ENCODE results near the gene CDH2.
A peak's percentile ranks its signal among the peaks of the same experiment; 100 is the strongest.

The CDH2 gene

GRCh38 chr18:28176948-28177827 is at the start of gene CDH2:
TSS of gene CDH2 (minus strand) at chr18:28177130. CDS start at chr18:28177022, 108 bp downstream.
- DNase-seq (ENCODE audit: low read depth): peak; percentile 85

GRCh38 chr18:28212060-28212459 is 35.1 kb upstream of the CDH2 start:
- no peak for DNase-seq (ENCODE audit: low read depth)

DNA sequence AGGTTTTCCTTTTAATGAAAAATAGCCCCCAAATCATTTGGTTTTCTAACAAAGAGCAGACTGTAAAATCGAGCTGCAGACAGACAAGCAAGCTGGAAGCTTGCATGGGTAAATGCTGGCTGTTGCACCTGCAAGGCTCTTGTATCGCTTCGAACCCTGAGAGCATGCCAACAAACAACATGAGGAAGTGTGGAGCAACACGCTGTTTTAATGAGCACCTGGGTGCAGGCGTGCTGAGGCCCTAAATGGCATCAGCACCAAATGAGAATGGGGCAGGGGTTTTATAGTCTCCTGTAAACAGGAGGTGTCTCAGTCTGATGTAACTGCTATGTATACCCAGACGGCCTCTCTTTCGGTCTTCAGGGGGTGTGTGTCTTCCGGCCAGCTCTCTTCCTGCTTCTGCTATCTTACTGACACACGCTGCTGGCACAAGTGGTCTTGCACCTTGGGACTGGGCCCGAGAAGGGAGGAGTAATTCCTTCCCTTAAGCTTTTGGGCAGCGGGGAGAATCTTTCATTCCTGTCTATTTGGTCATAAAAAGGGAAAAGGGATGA is 31.9 kb upstream of the CDH2 start:
- no peak for DNase-seq (ENCODE audit: low read depth)

DNA sequence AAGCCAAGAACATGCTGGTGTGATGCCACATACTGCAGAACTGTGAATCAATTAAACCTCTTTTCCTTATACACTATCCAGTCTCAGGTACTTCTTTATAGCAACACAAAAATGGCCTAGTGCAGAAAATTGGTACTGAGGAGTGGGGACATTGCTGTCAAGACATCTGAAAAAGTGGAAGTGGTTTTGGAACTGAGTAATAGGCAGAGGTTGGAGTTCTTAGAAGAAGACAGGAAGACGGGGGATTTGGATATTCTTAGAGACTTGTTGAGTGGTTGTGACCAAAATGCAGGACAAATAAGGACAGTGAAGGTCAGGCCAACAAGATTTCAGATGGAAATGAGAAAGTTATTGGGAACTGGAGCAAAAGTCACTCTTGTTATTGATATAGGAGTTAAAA is 31.3 kb upstream of the CDH2 start:
- DNase-seq (ENCODE audit: low read depth): no peak

GRCh38 chr18:28204154-28204553 is 27.2 kb upstream of the CDH2 start:
- DNase-seq (ENCODE audit: low read depth): peak; percentile 78

- DNase-seq (ENCODE audit: low read depth): no peak
These were observed 24.1 kb upstream of the CDH2 start for GRCh38 chr18:28201056-28201455.

DNA sequence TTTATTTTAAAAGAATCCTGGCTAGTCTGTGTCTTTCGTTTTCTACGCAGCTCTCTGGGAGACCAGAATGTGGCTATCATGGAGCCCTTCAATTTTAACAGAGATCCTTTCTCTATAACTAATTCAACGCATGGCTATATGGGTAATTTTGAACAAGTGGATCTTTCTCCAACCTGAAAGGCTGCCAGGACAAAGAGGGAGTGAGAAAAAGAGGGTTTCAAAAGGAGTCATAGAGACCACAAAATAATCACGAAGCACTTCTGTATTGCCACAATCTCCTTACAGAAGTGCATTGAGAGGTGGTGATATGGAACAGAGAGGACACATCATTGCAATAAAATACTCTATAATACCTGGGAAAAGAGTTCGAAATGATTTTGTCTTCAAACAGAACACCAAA is 21.7 kb upstream of the CDH2 start:
- no peak for DNase-seq (ENCODE audit: low read depth)

DNA sequence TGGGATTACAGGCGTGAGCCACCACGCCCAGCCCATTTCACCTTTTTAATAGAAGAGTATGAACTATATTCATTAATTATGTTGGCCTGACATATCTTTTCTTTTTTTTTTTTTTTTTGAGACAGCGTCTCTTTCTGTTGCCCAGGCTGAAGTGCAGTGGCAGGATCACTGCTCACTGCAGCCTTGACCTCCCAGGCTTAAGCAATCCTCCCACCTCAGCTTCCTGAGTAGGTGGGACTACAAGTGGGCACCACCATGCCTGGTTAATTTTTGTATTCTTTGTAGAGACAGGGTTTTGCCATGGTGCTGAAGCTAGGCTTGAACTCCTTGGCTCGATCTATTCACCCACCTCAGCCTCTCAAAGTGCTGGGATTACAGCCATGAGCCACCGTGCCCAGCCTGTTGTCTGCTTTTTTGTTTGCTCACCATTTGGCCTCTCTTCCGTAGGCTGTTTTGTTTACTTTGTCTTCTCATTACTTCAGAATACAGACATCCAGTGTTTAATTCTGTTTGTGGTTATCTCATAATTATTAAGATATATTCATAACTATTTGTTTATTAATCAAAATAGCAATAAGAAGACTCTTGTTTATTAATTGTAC is 16.3 kb upstream of the CDH2 start:
- DNase-seq (ENCODE audit: low read depth): no peak

GRCh38 chr18:28189400-28190239 is 12.7 kb upstream of the CDH2 start:
- DNase-seq (ENCODE audit: low read depth): peak; percentile 68

DNA sequence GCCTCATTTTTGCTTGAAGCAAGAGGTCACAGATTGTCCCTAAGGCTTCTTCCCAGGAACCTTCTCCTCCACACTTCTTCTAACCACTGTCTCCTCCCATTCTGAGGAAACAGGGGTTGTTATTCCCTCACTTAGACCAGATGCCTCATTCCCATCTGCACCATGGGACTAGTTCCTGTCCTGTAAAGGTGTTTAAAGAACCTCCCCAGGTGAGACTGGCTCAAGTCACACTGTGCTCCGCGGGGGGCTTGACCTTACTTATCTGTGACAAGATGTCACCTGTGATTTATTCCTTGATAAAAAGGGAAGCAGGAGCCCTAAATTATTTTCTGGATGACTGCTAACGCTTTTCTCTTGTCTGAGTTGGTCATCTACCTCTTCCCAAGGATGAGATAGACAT is 8.2 kb upstream of the CDH2 start:
- no peak for DNase-seq (ENCODE audit: low read depth)

DNA sequence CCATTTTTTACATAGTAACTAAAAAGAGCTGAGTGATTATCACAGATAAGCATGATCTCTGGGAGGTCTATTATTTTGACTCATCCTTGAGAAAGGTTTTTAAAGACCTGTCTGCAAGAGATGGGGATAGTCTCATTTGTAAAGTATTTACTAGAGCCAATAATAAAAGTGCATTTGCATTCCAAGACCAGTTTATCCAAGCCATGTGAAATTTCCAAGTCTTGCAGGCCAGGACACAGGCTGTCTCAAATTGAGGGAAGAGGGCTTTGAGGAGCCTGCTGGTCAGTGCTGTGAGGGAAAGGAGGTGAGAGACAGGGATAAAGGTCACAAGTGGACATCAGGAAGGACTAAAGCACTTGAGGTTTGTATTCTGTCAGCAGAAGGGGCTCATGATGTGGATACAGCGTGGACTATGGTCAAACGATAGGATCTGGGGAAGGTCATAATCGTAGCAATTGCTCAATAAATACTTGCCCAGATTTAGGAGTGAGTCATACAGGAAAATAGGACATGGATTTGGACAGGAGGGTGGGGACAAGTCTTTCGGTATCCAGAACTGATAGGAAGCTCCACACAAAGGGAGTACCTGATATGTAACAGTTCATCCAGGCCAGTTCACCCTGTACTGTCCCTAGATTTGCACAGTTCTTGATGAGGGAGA is 6.6 kb upstream of the CDH2 start:
- no peak for DNase-seq (ENCODE audit: low read depth)

- no peak for DNase-seq (ENCODE audit: low read depth)
These were observed 4.7 kb upstream of the CDH2 start for GRCh38 chr18:28181616-28182015.

DNA sequence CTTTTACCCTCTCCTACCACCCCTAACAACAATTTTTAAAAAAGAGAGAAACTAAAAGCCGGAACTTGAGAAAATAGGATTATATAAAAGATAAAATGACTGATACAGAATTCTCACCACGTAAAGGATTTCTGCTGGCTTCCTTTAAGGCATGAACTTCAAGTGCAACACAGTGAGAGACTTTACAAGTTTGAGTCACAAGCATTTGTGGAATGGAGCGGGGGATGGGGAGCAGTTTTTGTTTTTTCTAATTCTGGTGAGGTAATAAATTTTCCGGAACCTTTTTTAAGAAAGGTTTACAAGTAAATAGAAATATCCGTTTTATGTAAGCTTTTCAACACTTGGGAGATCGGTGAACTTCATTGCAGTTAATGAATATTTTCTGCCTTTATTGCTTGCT is 1.8 kb upstream of the CDH2 start:
- no peak for DNase-seq (ENCODE audit: low read depth)

DNA sequence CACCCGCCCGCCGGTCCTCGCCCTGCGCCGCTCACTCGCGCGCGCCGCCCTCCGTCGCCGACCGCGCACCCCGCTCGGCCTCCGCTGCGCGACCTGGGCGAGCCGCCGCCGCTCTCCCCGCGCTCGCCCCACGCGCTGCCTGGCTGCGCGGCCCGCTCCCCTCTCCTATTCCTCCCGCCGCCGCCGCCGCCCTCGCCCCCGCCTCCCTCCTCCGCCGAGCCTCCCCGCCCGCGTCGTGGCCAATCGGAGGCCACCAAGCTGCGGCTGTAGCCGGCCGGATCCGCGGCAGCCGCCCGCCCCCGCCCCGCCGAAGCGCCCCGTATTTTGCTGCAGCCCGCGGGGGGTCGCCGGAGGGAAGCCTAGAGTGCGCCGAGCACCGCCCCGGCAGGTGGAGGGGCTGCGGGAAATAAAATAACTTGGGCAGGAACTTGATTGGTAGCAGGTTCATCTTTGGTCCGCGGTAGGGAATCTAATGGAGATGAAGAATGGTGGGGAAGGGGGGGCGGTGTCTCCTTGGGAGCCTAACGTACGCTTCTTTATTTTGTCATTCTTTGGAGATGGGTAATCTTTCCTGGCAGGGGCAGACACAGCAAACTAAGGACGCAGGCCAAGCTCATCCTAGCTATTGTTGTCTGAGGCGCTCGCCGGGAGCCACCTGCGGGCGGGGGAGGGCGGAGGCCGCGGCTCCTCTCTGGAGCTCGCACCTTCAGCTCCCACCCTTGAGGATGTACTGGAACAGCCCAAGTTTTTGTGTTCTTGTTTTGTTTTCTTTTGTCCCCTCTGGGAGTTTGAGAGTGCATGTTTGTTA is 1.1 kb upstream of the CDH2 start:
- peak; percentile 45 for DNase-seq (ENCODE audit: low read depth)

- DNase-seq (ENCODE audit: low read depth): no peak
These were observed 307 bp downstream of the CDH2 start for GRCh38 chr18:28176698-28176947.

DNA sequence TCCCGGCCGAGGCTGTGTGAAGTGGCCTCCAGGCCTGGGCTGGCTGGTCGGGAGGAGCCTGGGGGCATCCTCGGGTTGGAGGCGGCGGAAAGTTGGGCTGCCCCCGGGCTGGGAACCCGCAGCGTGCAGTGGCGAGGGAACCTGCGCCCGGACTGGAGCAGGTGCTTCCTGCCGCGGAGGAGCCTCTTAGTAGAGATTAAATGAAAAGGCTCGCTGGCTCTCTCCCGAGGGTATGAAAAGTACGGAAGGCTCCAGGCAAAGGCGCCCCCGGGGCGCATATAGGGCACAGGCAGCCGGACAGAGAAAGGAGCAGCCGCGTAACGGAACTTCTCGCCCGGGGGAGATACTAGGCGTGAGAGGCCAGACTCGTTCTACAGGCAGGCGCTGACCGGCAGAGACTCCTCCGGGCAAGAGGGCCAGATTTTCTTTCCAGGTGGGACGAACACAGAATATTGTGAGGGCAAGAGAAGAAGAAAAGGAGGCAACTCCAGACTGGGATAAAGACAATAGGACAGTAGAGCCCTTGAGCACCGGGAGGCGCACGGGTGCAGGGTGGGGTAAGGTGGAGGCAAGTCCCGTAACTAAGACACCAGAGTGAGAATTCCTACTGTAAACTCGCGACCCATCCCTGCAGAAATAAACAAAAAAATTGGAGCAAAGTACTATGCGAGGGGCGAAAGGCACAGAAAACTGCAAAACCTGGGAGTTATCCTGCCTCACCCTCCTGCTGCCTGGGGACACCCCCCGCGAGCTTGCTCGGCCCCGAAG is 816 bp downstream of the CDH2 start:
- peak; percentile 26 for DNase-seq (ENCODE audit: low read depth)

GRCh38 chr18:28175150-28175929 is 1.6 kb downstream of the CDH2 start:
- peak; percentile 46 for DNase-seq (ENCODE audit: low read depth)

GRCh38 chr18:28174181-28174905 is 2.6 kb downstream of the CDH2 start:
- no peak for DNase-seq (ENCODE audit: low read depth)

GRCh38 chr18:28171837-28172236 is 5.1 kb downstream of the CDH2 start:
- no peak for DNase-seq (ENCODE audit: low read depth)

Data from fibroblast of gingiva (primary cell).